Nephron (organoid): ENCODE data around the gene CFLAR.

Source experiments
- H3K27ac Mint-ChIP-seq, 3 experiments: 2 replicates each; pipeline ENCODE4 v1.8.0; 2020; ENCODE audit warnings: mixed read lengths in 3 of 3, mild to moderate bottlenecking in 2 of 3, moderate library complexity in 1 of 3
- H3K27me3 Mint-ChIP-seq: 2 replicates; pipeline ENCODE4 v1.8.0; 2021; ENCODE audit warnings: low read depth, mild to moderate bottlenecking, moderate library complexity, mixed read lengths
- H3K36me3 Mint-ChIP-seq: 2 replicates; pipeline ENCODE4 v1.8.0; 2020; ENCODE audit warnings: low read depth, mixed read lengths
- H3K4me1 Mint-ChIP-seq: 2 replicates; pipeline ENCODE4 v1.8.0; 2020; ENCODE audit warnings: mixed read lengths
- H3K4me3 Mint-ChIP-seq, 3 experiments: 2 replicates each; pipeline ENCODE4 v1.8.0; 2020; ENCODE audit warnings: mild to moderate bottlenecking in 3 of 3, mixed read lengths in 3 of 3, moderate library complexity in 2 of 3
- H3K9me3 Mint-ChIP-seq: 2 replicates; pipeline ENCODE4 v1.8.0; 2020; ENCODE audit warnings: mixed read lengths
- TF ChIP-seq, protein P1 (sequence below), 3 experiments: fragments of 200-600 bp; sonication (generic); IDR thresholded peaks; one replicate each; pipeline ENCODE4 v1.5.0; 2021; ENCODE audit warnings: antibody characterized with exemption in 3 of 3; ENCODE audit not compliant: unreplicated experiment in 3 of 3

CFLAR gene

DNA sequence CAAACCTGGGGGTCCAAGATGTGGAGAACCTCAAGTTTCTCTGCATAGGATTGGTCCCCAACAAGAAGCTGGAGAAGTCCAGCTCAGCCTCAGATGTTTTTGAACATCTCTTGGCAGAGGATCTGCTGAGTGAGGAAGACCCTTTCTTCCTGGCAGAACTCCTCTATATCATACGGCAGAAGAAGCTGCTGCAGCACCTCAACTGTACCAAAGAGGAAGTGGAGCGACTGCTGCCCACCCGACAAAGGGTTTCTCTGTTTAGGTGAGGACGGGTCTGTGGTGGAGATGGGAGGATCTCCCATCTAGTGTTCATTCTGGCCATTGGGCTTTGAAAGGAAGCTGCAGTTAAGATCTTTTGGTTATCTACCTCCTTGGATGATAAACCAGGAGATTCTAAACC is 69.9 kb downstream of the CFLAR start:
- H3K4me3 Mint-ChIP-seq: no peak overlapping the region
- TF ChIP-seq, protein P1, sequence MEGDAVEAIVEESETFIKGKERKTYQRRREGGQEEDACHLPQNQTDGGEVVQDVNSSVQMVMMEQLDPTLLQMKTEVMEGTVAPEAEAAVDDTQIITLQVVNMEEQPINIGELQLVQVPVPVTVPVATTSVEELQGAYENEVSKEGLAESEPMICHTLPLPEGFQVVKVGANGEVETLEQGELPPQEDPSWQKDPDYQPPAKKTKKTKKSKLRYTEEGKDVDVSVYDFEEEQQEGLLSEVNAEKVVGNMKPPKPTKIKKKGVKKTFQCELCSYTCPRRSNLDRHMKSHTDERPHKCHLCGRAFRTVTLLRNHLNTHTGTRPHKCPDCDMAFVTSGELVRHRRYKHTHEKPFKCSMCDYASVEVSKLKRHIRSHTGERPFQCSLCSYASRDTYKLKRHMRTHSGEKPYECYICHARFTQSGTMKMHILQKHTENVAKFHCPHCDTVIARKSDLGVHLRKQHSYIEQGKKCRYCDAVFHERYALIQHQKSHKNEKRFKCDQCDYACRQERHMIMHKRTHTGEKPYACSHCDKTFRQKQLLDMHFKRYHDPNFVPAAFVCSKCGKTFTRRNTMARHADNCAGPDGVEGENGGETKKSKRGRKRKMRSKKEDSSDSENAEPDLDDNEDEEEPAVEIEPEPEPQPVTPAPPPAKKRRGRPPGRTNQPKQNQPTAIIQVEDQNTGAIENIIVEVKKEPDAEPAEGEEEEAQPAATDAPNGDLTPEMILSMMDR (IDR thresholded peaks at IDR 0.05; ENCODE audit: unreplicated experiment in 3 of 3): no peak
- no peaks in the 10 kb centered on the region for H3K4me1 Mint-ChIP-seq
- H3K36me3 Mint-ChIP-seq: no peaks in the 10 kb centered on the region
- peaks cover 3% of the 10 kb centered on the region for H3K27me3 Mint-ChIP-seq
- H3K27ac Mint-ChIP-seq: no peak overlapping the region
- no peaks in the 10 kb centered on the region for H3K9me3 Mint-ChIP-seq

DNA sequence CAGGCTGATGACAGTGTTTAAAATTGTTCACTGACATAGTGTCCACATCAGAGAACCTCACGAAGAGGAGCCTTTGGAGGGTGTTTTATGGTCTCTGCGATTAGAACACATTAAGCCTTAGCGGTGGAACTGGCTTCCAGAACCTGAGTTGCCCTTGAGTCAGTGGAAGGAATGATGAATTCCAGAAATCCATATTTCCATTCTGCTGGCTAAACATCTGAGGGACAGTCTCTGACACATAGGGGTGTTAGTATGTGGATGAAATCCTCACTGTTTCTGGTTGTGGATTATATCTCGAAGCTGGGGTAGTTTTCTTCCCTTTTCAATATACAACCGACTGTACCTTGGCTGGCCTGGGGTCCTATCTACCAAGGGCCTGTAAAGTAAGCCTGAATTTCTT is 71.0 kb downstream of the CFLAR start:
- Mint-ChIP-seq H3K27me3 (peaks cover 3% of the 10 kb centered on the region), H3K9me3 (no peaks in the 10 kb centered on the region), H3K27ac (no peak overlapping the region), H3K4me3 (no peak overlapping the region), H3K4me1 (no peaks in the 10 kb centered on the region), H3K36me3 (no peaks in the 10 kb centered on the region)
- TF ChIP-seq, protein P1 (IDR thresholded peaks at IDR 0.05; ENCODE audit: unreplicated experiment in 3 of 3): no peak

DNA sequence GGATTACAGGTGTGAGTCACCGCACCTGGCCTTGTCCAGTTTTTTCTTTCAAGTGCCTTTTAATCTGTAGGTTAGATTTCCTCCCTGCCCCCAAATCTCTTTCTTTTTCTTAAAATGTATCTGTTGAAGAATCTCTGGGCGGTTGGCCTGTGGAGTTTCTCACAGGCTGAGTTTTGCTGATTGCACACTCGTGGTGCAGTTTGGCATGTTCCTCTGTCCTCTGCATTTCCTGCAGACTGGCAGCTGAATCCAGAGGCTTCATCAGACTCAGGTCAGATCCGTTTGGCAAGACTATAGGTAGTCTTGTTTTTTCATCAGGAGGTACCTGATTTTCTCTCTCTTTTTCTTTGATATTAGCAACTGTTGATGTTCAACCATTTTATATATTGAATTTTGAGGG is 72.5 kb downstream of the CFLAR start:
- H3K27ac Mint-ChIP-seq: no peak overlapping the region
- no peaks in the 10 kb centered on the region for H3K4me1 Mint-ChIP-seq
- H3K9me3 Mint-ChIP-seq: no peaks in the 10 kb centered on the region
- H3K4me3 Mint-ChIP-seq: no peak overlapping the region
- no peaks in the 10 kb centered on the region for H3K36me3 Mint-ChIP-seq
- peaks cover 3% of the 10 kb centered on the region for H3K27me3 Mint-ChIP-seq
- TF ChIP-seq, protein P1 (IDR thresholded peaks at IDR 0.05; ENCODE audit: unreplicated experiment in 3 of 3): no peak

DNA sequence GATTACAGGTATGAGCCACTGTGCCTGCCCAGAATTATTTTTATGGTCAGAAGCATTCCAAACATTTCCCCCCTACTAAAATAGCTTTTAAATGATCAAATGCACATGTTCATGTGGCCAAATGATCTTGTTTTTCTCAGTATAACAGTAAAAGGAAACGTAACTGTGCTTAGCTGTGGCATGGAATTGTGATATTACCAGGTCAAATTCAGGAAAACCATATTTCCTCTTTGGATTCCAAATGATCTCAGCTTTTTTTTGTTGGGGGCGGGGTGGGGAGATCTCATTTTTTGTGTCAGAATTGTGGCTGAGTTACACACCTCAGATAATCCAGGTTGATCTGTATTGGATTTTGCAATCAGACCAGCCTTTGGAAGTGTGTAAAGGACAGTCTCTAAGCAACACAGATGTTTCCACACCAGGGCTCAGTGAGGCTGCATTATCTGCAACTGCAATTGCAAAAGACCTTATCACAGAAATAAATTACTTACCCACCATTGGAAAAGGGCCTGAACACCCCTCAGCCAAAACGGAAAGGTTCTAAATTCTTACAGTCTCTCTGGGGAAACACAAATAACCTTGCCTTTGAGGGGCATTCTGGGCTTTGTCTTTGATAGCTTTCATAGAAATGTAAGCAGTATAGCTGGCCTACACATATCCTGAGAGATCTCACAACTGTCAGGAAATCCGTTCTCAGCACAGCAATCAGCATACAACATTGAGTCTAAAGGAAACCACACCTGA is 75.3 kb downstream of the CFLAR start:
- H3K36me3 Mint-ChIP-seq: no peaks in the 10 kb centered on the region
- H3K27me3 Mint-ChIP-seq: peaks cover under 1% of the 10 kb centered on the region
- H3K4me3 Mint-ChIP-seq: no peak overlapping the region
- peak overlapping the region in 2 of 3 experiments; percentile 48 to 59 for H3K27ac Mint-ChIP-seq
- TF ChIP-seq, protein P1 (IDR thresholded peaks at IDR 0.05; ENCODE audit: unreplicated experiment in 3 of 3): no peak
- no peaks in the 10 kb centered on the region for H3K9me3 Mint-ChIP-seq
- H3K4me1 Mint-ChIP-seq: no peaks in the 10 kb centered on the region

DNA sequence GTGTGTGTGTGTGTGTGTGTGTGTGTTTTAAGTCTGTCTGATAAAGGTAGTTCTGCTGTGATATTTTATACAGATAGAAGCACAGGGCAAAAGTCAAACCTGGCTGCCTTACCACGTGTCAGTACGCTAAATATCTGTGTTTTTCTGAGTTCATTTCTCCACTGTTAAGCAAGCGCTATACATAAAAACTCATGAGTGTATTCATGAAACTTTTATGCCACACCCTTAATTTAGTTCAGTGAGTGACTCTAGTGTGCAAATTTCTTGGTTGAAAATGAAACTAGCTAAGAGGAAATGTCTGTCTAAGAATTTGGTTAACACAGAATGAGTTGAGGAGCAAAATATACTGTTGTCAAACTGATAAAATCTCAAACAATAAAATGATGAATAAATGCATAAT is 78.1 kb downstream of the CFLAR start:
- Mint-ChIP-seq H3K4me1 (no peaks in the 10 kb centered on the region), H3K4me3 (no peak overlapping the region), H3K27me3 (no peaks in the 10 kb centered on the region), H3K36me3 (no peaks in the 10 kb centered on the region), H3K27ac (no peak overlapping the region), H3K9me3 (no peaks in the 10 kb centered on the region)
- TF ChIP-seq, protein P1 (IDR thresholded peaks at IDR 0.05; ENCODE audit: unreplicated experiment in 3 of 3): no peak

DNA sequence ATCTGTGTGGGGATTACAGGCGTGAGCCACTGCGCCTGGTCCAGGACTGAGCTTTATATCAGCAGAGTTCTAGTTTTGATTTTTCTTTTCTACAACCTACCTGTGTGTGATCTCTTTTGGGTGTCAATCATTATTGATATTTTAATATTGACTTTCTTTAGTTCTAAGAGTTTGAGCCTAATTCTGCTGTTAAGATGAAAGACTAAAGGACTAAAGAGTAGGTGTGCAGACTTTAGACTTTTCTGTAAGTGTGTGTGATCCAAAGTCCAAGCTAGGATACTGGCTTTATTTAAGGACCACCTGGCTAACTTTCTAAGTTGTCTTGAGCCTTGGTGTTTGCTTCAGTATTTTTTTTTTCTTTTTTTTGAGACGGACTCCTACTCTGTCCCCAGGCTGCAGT is 79.4 kb downstream of the CFLAR start:
- Mint-ChIP-seq H3K27ac (no peak overlapping the region), H3K9me3 (no peaks in the 10 kb centered on the region), H3K4me3 (no peak overlapping the region), H3K27me3 (no peaks in the 10 kb centered on the region), H3K36me3 (no peaks in the 10 kb centered on the region), H3K4me1 (no peaks in the 10 kb centered on the region)
- TF ChIP-seq, protein P1 (IDR thresholded peaks at IDR 0.05; ENCODE audit: unreplicated experiment in 3 of 3): no peak
